ENCODE data around the gene SP110.
"Not testable (repeated sequence)": the region's sequence is repeated elsewhere in the genome, so short reads cannot be mapped to it uniquely, and the experiment has no call there.

DNA sequence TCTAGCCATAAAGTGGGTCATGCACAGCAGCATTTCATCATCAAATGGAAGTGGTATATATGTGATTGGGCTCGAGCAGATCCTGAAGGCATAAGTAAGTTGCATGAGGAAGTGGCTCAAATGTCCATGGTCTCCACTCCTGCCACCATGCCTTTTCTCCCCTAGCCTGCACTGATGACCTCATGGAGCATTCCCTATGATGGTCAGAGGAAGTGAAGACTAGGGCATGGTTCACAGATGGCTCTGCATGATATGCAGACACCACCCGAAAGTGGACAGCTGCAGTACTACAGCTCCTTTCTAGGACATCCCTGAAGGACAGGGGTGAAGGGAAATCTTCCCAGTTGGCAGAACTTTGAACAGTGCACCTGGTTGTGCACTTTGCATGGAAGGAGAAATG, 99.4 kb downstream of the SP110 start:
- TF ChIP-seq, protein P1, sequence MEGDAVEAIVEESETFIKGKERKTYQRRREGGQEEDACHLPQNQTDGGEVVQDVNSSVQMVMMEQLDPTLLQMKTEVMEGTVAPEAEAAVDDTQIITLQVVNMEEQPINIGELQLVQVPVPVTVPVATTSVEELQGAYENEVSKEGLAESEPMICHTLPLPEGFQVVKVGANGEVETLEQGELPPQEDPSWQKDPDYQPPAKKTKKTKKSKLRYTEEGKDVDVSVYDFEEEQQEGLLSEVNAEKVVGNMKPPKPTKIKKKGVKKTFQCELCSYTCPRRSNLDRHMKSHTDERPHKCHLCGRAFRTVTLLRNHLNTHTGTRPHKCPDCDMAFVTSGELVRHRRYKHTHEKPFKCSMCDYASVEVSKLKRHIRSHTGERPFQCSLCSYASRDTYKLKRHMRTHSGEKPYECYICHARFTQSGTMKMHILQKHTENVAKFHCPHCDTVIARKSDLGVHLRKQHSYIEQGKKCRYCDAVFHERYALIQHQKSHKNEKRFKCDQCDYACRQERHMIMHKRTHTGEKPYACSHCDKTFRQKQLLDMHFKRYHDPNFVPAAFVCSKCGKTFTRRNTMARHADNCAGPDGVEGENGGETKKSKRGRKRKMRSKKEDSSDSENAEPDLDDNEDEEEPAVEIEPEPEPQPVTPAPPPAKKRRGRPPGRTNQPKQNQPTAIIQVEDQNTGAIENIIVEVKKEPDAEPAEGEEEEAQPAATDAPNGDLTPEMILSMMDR (IDR thresholded peaks at IDR 0.05): not testable (repeated sequence)
- not testable (repeated sequence) for TF ChIP-seq POLR2AphosphoS5 (IDR thresholded peaks at IDR 0.05; ENCODE audit: insufficient read depth in 1 of 2, low read depth in 1 of 2)
